SK-N-MC (cell line): Measurements from ENCODE around the gene GTF3A.

ENCODE experiments used
- EZH2 ChIP-seq: fragments of 200-600 bp; sonication (generic); IDR thresholded peaks from one replicate; pipeline ENCODE4 v1.6.1; 2017; ENCODE audit warnings: antibody characterized with exemption
- POLR2AphosphoS5 ChIP-seq: IDR thresholded peaks from 2 replicates; pipeline ENCODE4 v1.6.1; 2012; ENCODE audit warnings: mild to moderate bottlenecking, low read depth, low read length, borderline replicate concordance

GRCh38 chr13:27455331-27455855 lies 31.0 kb downstream of the GTF3A start:
- TF ChIP-seq EZH2 = no peak
- TF ChIP-seq POLR2AphosphoS5 = no peak
